Mesenchymal stem cell (in vitro differentiated cells and primary cell): Measurements from ENCODE around the gene MIA.
"Not testable (repeated sequence)": the region's sequence is repeated elsewhere in the genome, so short reads cannot be mapped to it uniquely, and the experiment has no call there.

Experiments used
- DNase-seq: peaks from one replicate; pipeline ENCODE4 v3.0.0-alpha.2; 2013
- H2AFZ ChIP-seq: one replicate; pipeline ENCODE4 v1.6.1; 2013; ENCODE audit warnings: low read depth, mild to moderate bottlenecking, control low read depth, inconsistent platforms, low read length, moderate library complexity
- H2AK5ac ChIP-seq: 2 replicates; pipeline ENCODE4 v1.6.1; 2013; ENCODE audit warnings: low read length, moderate library complexity, mild to moderate bottlenecking, inconsistent platforms; ENCODE audit not compliant: severe bottlenecking
- H2BK120ac ChIP-seq: one replicate; pipeline ENCODE4 v1.6.1; 2013; ENCODE audit warnings: low read depth, mild to moderate bottlenecking, inconsistent platforms, low read length, moderate library complexity
- H2BK12ac ChIP-seq, 2 experiments: one replicate each; pipeline ENCODE4 v1.6.1; 2013; ENCODE audit warnings: inconsistent platforms in 2 of 2, low read length in 2 of 2, mild to moderate bottlenecking in 2 of 2, moderate library complexity in 2 of 2, control low read depth in 1 of 2
- H2BK15ac ChIP-seq: one replicate; pipeline ENCODE4 v1.6.1; 2013; ENCODE audit warnings: mild to moderate bottlenecking, low read depth, inconsistent platforms; ENCODE audit not compliant: poor library complexity, severe bottlenecking
- H2BK5ac ChIP-seq: 2 replicates; pipeline ENCODE4 v1.6.1; 2013; ENCODE audit warnings: low read depth, mild to moderate bottlenecking, low read length, control low read depth, inconsistent platforms; ENCODE audit not compliant: poor library complexity, severe bottlenecking
- H3K14ac ChIP-seq, 2 experiments: one replicate each; pipeline ENCODE4 v1.6.1; 2013; ENCODE audit warnings: inconsistent platforms in 2 of 2, low read length in 2 of 2, control low read depth in 1 of 2, mild to moderate bottlenecking in 1 of 2, moderate library complexity in 1 of 2
- H3K18ac ChIP-seq, 2 experiments: one replicate each; pipeline ENCODE4 v1.6.1; 2013; ENCODE audit warnings: inconsistent platforms in 2 of 2, low read length in 2 of 2, control low read depth in 1 of 2, low read depth in 1 of 2, mild to moderate bottlenecking in 1 of 2
- H3K23ac ChIP-seq, 2 experiments: one replicate each; pipeline ENCODE4 v1.6.1; 2013; ENCODE audit warnings: inconsistent platforms in 2 of 2, low read length in 2 of 2, mild to moderate bottlenecking in 2 of 2, moderate library complexity in 2 of 2, control low read depth in 1 of 2
- H3K27ac ChIP-seq: 2 replicates; pipeline ENCODE4 v1.5.1; 2013; ENCODE audit warnings: mild to moderate bottlenecking, moderate library complexity, low read length, control low read depth, inconsistent platforms; ENCODE audit not compliant: poor library complexity, severe bottlenecking
- H3K27me3 ChIP-seq, 2 experiments: 2 replicates each; pipeline versions ENCODE4 v1.6.1 to v1.7.0; 2013; ENCODE audit warnings: low read length in 2 of 2, mild to moderate bottlenecking in 2 of 2, moderate library complexity in 2 of 2, control low read depth in 1 of 2, inconsistent platforms in 1 of 2; ENCODE audit not compliant: control insufficient read depth in 1 of 2, insufficient read depth in 1 of 2
- H3K36me3 ChIP-seq, 2 experiments: 2 replicates each; pipeline versions ENCODE4 v1.6.1 to v1.7.0; 2013; ENCODE audit warnings: low read length in 2 of 2, control low read depth in 1 of 2, inconsistent platforms in 1 of 2, low read depth in 1 of 2, mild to moderate bottlenecking in 1 of 2; ENCODE audit not compliant: insufficient read depth in 2 of 2, control insufficient read depth in 1 of 2
- H3K4ac ChIP-seq, 2 experiments: one replicate each; pipeline ENCODE4 v1.6.1; 2013; ENCODE audit warnings: inconsistent platforms in 2 of 2, low read length in 2 of 2, mild to moderate bottlenecking in 2 of 2, moderate library complexity in 2 of 2, control low read depth in 1 of 2, low read depth in 1 of 2
- H3K4me1 ChIP-seq: 2 replicates; pipeline ENCODE4 v1.6.1; 2013; ENCODE audit warnings: low read depth, low read length, control low read depth; ENCODE audit not compliant: control insufficient read depth, insufficient read depth
- H3K4me2 ChIP-seq: 2 replicates; pipeline ENCODE4 v1.6.1; 2013; ENCODE audit warnings: low read length, mild to moderate bottlenecking, inconsistent platforms; ENCODE audit not compliant: poor library complexity, severe bottlenecking
- H3K4me3 ChIP-seq, 2 experiments: 2 replicates each; pipeline versions ENCODE4 v1.5.1 to v1.7.0; 2013; ENCODE audit warnings: low read length in 2 of 2, mild to moderate bottlenecking in 2 of 2, control low read depth in 1 of 2, low read depth in 1 of 2; ENCODE audit not compliant: insufficient read depth in 1 of 2
- H3K79me1 ChIP-seq: replicated peaks from 2 replicates; pipeline ENCODE4 v1.6.1; 2013; ENCODE audit warnings: mild to moderate bottlenecking, control low read depth, low read length, inconsistent platforms; ENCODE audit not compliant: poor library complexity, severe bottlenecking
- H3K9ac ChIP-seq: 2 replicates; pipeline ENCODE4 v1.7.0; 2013; ENCODE audit warnings: mild to moderate bottlenecking, low read length, moderate library complexity
- H3K9me3 ChIP-seq: 2 replicates; pipeline ENCODE4 v1.7.0; 2013; ENCODE audit warnings: mild to moderate bottlenecking, low read length; ENCODE audit not compliant: control insufficient read depth
- H4K8ac ChIP-seq: one replicate; pipeline ENCODE4 v1.6.1; 2013; ENCODE audit warnings: inconsistent platforms, mild to moderate bottlenecking, low read length, moderate library complexity
- H4K91ac ChIP-seq: one replicate; pipeline ENCODE4 v1.6.1; 2013; ENCODE audit warnings: mild to moderate bottlenecking, low read length, inconsistent platforms
- WGBS: methylation state at CpG from one replicate; pipeline ENCODE4 v1.1.7; 2013; ENCODE audit warnings: mixed read lengths; 5-methylcytosine and 5-hydroxymethylcytosine counted together

MIA gene

DNA sequence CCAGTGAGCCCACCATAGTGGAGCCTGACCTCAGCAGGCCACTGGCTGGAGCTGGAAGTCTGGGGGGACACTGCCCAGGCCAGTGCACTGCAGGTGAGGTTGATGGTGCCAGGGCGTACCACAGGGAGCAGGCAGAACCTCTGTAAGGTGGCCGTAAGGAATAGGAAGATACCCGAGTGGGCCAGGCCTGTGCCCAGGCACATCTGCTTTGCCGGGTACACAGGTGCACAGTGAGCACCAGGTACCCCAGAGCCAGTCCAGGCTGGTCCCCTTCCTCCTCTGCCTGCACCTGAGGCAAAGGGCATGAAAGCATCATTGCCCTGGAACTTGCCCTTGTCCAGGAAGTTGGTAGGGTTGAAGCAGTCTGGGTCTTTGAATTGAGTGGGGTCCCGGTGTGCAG lies 33.2 kb downstream of the MIA start:
- no peak overlapping the region for H3K18ac ChIP-seq
- H3K9ac ChIP-seq: no peak overlapping the region
- H2BK12ac ChIP-seq: no peak overlapping the region
- H2AK5ac ChIP-seq: no peak overlapping the region
- no peak overlapping the region for H3K14ac ChIP-seq
- H2BK5ac ChIP-seq: no peak overlapping the region
- no peak overlapping the region for H3K4ac ChIP-seq
- no peak overlapping the region for H2BK120ac ChIP-seq
- no peaks in the 10 kb centered on the region for H3K9me3 ChIP-seq
- no peak overlapping the region for H3K4me2 ChIP-seq
- DNase-seq: no peak
- no peak overlapping the region for H3K27ac ChIP-seq
- peaks cover 0 to 13% of the 10 kb centered on the region in 2 experiments for H3K27me3 ChIP-seq
- no peak overlapping the region for H3K4me3 ChIP-seq
- H3K23ac ChIP-seq: peak overlapping the region in 1 of 2 experiments; percentile 23
- no peak overlapping the region for H4K8ac ChIP-seq
- no peak overlapping the region for H2BK15ac ChIP-seq
- no peak overlapping the region for H4K91ac ChIP-seq
- WGBS: over 99% methylated on average over 5 of the region's 5 CpGs
- H3K36me3 ChIP-seq: peaks cover 61% of the 10 kb centered on the region in 2 experiments
- H3K4me1 ChIP-seq: peaks cover 43% of the 10 kb centered on the region
- peaks cover 19% of the 10 kb centered on the region for H3K79me1 ChIP-seq
- H2AFZ ChIP-seq: no peak overlapping the region

DNA sequence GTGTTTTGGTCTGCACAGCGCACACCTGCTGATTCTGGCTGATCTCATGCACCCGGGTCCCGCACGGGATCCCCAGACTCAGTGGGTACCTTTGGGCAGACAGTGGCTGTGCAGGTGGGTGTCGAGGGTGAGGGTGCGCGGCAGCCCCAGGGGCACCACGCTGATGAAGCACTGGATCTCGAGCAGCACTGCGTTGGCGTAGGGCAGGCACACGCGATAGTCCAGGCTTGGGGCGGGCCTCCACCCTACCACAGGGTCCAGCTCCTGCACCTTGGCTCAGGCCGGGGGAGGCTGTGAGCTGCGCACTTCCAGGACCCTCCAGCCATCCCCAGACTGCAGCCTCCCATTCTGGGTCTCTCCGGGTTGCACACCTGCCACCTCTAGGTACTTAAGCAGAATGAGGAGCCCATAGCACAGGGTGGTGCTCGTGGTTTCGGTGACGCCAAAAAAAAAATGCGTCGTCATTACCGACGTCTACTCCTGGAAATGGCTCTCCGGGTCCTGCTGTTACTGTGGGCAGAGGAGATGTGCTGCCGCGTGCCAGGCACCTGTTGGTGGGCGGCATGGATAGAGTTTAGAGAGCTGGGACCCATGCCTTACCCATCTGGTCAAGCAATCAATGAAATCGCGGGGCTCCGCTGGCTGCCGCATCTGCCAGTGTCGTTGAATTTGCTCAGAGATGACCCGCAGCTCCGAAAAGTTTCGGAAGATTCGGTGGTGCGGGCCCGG lies 34.2 kb downstream of the MIA start:
- peaks cover 51% of the 10 kb centered on the region in 2 experiments for H3K36me3 ChIP-seq
- no peak overlapping the region for H3K27ac ChIP-seq
- no peaks in the 10 kb centered on the region for H3K9me3 ChIP-seq
- no peak overlapping the region for H4K8ac ChIP-seq
- no peak overlapping the region for H3K4me2 ChIP-seq
- H2AFZ ChIP-seq: no peak overlapping the region
- H2BK12ac ChIP-seq: peak overlapping the region in 1 of 2 experiments; percentile 42
- peaks cover 37% of the 10 kb centered on the region for H3K4me1 ChIP-seq
- H2BK15ac ChIP-seq: peak overlapping the region; percentile 33
- peak overlapping the region; percentile 54 for H3K9ac ChIP-seq
- DNase-seq: no peak
- H3K4ac ChIP-seq: peak overlapping the region in 1 of 2 experiments; percentile 12
- peaks cover 0 to 20% of the 10 kb centered on the region in 2 experiments for H3K27me3 ChIP-seq
- H3K14ac ChIP-seq: no peak overlapping the region
- WGBS: 97% methylated on average over 38 of the region's 39 CpGs
- H2BK120ac ChIP-seq: no peak overlapping the region
- H3K18ac ChIP-seq: no peak overlapping the region
- no peak overlapping the region for H2BK5ac ChIP-seq
- H3K23ac ChIP-seq: no peak overlapping the region
- H4K91ac ChIP-seq: no peak overlapping the region
- no peak overlapping the region for H3K4me3 ChIP-seq
- H3K79me1 ChIP-seq: peaks cover 19% of the 10 kb centered on the region
- H2AK5ac ChIP-seq: peak overlapping the region; percentile 61

DNA sequence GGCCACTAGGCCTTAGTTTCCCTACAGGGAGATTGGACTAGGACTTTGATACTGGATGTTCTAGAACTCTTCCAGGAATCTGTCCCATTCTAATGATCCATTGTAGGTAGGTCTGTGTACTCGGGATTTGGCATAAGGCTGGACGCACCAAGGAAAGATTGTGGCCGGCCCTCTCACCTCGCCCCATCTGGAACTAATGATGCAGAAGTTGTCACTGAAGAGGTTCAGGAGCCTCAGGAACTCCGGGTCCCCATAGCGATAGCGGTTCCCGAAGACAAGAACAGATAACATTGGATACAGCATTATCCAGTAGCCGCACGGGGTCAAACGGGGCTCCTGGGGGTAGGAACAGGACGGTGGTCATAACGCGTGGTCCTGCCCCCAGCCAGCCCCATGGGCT lies 34.8 kb downstream of the MIA start:
- Histone ChIP-seq H3K9ac (peak overlapping the region; percentile 54), H3K27me3 (peaks cover 0 to 22% of the 10 kb centered on the region in 2 experiments), H2BK5ac (no peak overlapping the region), H3K4me3 (peak overlapping the region in 1 of 2 experiments; percentile 60), H3K27ac (no peak overlapping the region), H3K79me1 (peaks cover 19% of the 10 kb centered on the region), H3K14ac (no peak overlapping the region), H3K18ac (peak overlapping the region in 1 of 2 experiments; percentile 18), H3K4me1 (peaks cover 32% of the 10 kb centered on the region), H2BK120ac (no peak overlapping the region), H4K91ac (peak overlapping the region; percentile 7), H2BK15ac (no peak overlapping the region), H2AK5ac (peak overlapping the region; percentile 61), H2AFZ (no peak overlapping the region), H3K9me3 (no peaks in the 10 kb centered on the region), H3K36me3 (peaks cover 44 to 45% of the 10 kb centered on the region in 2 experiments), H3K4ac (no peak overlapping the region), H2BK12ac (peak overlapping the region in 1 of 2 experiments; percentile 42), H3K4me2 (peak overlapping the region; percentile 32), H3K23ac (no peak overlapping the region), H4K8ac (peak overlapping the region; percentile 66)
- no peak for DNase-seq
- 79% methylated on average over 8 of the region's 14 CpGs for WGBS

DNA sequence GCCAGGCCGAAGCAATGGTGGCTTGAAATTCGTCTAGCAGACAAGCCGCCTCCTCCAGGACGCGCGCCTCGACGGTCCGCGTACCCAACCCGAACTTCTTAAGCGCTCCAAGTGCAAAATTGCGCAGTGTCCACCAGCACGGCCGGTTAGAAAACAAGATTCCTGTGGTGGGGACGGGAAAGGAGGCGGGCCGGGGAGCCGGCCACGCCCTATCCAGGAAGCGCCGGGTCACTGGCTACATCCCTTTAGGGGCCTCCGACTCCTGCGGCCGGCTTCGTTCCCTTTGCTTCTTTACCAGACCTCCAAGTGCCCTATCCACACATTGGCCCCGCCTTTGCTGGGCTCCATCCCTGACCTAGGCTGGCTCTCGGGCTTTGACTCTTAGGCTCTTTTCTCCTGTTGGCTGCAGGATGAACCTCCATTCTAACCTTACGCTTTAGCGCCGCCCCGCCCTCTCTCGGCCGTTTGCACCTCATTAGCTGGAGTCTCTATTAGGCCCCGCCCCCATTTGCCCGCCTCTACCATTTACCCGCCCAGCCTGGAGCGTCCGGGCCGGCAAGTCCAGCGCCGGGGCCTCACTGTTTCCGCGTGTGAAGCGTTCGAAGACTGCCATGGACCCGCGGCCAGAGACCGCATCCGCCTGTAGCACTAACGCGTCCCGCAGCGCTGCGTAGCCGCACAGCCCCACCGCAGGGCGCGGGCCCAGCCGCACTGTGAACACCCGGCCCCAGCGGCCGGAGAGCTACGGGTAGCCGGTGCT lies 35.5 kb downstream of the MIA start:
- not testable (repeated sequence) for H4K8ac ChIP-seq, H3K9me3 ChIP-seq, H2AFZ ChIP-seq, H3K4ac ChIP-seq, H2BK120ac ChIP-seq, H3K14ac ChIP-seq, H3K18ac ChIP-seq, H4K91ac ChIP-seq, H2BK5ac ChIP-seq, H2BK12ac ChIP-seq, H2AK5ac ChIP-seq, H2BK15ac ChIP-seq
- Histone ChIP-seq H3K36me3 (peaks cover 38 to 39% of the 10 kb centered on the region in 2 experiments), H3K79me1 (peaks cover 17% of the 10 kb centered on the region), H3K4me1 (peaks cover 32% of the 10 kb centered on the region), H3K27ac (peak overlapping the region; percentile 48), H3K4me2 (peak overlapping the region; percentile 72), H3K9ac (peak overlapping the region; percentile 54), H3K4me3 (peak overlapping the region; percentile 35 to 60), H3K23ac (peak overlapping the region in 1 of 2 experiments; percentile 28), H3K27me3 (peaks cover 0 to 27% of the 10 kb centered on the region in 2 experiments)
- WGBS: 5% methylated on average over 41 of the region's 65 CpGs
- DNase-seq: peak; percentile 93
